Ramos (cell line): ENCODE measurements around the gene PLEKHG1.

ENCODE experiments used
- in situ Hi-C: fragments of 300-500 bp; cut with MboI; formaldehyde crosslinking; loops from one replicate; pipeline ENCODE4 v1.14.3; 2022; ENCODE audit warnings: low sequenced_read_pairs; ENCODE audit not compliant: unreplicated experiment

PLEKHG1 gene

DNA sequence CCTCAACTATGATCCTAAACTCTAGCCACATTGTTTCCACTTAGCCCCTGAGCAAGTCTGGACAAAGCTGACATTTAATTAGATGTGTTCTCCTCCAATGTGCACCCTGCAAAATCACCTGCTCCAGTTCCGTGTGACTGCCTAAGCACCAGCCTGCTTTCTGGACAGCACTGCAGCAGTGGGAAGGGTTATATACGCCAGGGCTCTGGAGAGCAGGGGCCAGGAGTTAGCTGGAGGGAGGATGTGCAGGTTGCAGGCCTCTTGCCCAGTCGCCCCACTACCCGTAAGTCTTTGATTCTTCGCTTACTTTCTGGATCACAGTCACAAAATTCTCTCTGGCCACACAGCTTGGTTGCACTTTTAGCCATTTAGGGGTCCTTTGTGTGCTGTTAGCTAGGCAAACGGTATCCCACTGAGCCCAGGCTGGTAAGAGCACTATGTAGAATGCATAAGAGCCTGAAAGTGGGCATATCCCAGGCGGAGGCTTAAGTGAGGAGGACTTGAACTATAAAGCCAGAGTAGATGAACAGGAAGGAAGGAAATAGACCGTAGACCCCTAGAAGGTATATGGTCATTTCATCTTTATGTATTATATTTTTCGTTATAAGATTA is 10.7 kb upstream of the PLEKHG1 start:
- in situ Hi-C loops = no loop called here

- in situ Hi-C loops = no loop called here
Measured at GRCh38 chr6:150589852-150590251, 9.8 kb upstream of the PLEKHG1 start.

- in situ Hi-C loops = no loop called here
Measured at GRCh38 chr6:150590446-150590845, 9.2 kb upstream of the PLEKHG1 start.

DNA sequence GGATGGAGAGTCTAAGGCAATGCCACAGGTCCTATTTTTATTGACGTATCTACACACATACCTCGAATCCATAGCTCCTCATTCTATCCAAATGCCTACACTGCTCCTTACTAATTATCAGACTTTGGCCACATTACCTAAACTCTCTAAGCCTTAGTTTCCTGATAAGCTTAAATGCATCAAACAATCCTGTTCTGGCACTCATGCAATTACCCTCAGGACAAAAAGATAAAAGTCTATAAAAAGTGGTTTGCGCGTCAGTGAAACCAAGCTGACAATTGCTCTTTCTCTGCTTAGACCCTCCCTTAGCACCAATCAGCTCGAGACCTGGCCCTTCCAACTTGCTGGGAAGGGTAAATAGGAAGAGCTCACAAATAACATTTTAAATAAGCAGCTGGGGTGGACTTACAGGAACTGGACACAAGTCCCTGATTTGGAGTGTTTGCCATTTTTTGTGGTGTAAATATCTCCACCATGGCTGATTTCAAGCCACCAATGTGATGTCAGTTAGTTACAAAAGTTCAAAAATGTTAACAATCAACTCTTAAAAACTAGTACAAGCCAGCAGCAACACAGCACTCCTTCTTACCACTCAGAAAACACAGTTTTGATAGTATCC is 7.2 kb upstream of the PLEKHG1 start:
- in situ Hi-C loops = no loop called here

DNA sequence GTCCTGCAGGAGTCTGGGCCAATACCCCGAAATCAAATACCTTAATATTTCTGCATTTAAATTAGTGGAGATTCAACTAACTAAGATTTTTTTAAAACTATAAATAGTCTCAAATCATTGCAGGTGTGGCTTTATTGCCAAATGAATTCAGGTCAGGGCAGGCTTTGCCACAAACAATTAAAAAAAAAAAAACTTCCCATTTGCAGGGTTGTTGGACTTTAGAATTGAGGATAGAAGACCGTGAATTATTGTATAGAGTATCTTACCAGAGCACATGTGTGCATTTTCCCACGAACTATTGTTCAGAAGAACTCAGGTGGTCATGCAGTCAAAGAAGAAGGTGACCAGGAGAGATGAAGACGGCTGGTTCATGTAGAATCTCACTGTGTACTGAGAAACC is 6.6 kb upstream of the PLEKHG1 start:
- in situ Hi-C loops = no loop called here

DNA sequence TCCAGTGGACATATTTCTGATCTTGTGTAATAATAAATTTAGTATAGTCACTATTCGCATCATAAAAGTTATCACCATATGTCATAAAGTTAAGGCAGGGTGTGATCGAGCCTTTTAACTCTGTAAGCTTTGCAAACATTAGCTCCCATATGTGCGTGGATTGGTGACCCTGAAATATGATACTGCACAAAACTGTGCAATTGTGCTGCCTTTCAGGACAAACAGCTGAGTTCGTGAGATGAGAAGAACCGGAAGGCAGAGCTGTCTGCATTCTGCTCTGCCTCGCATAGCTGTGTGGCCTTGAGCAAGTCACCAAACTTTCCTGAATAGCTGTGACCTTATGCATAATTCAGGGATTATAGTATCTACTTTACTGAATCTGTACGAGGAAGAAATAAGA is 3.2 kb upstream of the PLEKHG1 start:
- in situ Hi-C loops = no loop called here

DNA sequence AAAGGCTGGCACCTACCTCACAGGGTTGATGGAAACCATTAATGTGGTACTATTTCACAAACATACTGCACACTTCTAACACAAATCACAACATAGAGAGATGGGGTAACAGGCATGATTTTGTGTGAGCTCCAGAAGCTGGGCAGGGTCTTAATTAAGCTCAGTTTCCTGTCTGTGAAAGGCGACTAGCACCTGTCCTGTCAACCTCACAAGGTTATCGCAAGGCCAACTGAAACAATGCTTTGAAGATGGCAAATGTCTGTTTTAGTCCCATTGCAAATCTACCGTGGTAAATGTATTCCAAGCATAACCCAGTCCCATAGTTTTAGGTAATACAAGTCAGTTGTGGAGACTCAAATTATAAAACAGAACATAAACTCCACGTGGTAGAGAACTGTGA is 1.3 kb upstream of the PLEKHG1 start:
- in situ Hi-C loops = no loop called here

DNA sequence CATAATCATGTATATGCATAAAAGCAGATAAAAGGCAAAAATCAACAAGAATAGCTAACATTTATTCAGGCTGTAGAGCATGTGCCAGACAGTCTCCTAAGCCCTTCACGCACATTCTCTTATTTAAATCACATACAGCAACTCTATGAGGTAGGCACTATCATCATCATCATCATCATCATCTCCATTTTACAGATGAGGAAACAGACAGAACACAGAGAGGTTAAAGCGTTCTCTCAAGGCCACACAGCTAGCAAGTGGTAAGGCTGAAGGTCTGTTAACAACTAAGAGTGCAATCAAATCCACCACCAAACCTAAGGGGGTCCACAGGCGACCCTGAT is 857 bp upstream of the PLEKHG1 start:
- in situ Hi-C loops = no loop called here

DNA sequence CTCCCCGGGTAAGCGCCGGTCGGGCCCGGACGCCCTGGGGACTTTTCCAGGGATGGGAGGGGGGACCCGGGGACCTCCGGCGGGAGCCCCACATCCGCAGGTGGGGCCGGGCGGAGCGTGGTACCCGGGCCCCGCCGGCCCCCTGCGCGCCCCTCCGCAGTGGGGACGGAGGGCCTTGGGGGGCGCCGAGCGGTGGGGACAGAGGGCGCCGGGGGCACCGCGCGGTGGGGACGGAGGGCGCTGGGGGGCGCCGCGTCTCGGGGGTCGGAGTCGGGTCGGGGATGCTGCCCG is 270 bp downstream of the PLEKHG1 start:
- in situ Hi-C loops = no loop called here

DNA sequence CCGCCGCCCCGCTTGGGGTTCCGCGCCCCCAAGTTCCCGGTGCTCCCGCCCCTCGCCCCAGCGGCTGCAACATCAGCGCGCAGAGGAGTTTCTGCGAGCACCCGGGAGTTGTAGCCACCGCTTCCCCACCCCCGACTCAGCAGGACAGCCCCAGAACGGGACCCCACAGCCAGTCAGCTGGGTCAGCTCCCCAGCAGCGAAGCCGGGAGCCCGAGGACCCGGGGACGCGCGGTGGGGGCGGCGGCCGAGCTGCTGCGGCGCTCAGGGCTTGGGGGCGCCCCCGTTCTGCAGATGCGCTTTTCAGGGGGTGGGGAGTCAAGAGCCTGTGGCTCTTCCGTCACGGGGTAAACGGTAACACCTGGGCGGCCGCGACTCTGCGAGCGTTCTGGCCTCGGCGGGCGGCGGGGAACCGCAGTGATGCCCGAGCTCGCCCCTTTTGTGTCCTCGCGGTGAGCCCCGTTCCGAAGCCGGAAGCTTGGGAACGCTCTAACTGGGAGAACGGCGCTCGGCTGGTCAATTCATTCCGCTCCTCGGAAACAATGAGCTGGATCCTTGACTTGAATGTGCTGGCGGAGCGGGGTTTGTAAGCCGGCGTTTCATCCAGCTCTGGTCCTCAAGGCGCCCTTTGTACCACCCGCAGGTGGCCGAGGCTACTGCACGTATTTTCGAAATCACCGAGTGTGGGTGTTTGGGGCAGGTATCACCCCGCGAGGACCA is 774 bp downstream of the PLEKHG1 start:
- in situ Hi-C loops = no loop called here

- in situ Hi-C loops = no loop called here
Measured at GRCh38 chr6:150601439-150601838, 1.8 kb downstream of the PLEKHG1 start.

DNA sequence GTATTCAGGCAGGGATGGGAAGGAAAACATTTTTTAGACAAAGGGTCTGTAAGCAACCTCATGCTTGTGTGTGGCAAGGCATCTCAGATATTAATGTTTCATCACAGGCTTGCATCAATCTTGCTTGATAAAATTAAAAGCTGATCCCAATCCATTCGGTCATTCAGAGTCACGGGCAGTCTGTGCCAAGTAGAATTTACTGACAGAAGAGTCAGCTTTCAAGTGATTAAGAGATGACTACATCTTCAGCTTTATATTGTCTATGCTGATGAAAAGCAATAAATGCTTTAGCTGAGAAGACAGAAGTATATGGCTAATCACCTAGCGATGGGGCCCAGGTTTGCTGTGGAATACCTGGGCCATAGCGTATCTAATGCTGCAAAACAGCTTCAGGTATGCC is 3.5 kb downstream of the PLEKHG1 start:
- in situ Hi-C loops = no loop called here

- in situ Hi-C loops = no loop called here
Measured at GRCh38 chr6:150604467-150604866, 4.8 kb downstream of the PLEKHG1 start.

GRCh38 chr6:150605333-150605732 is 5.6 kb downstream of the PLEKHG1 start:
- in situ Hi-C loops = no loop called here

GRCh38 chr6:150606168-150606591 is 6.5 kb downstream of the PLEKHG1 start:
- in situ Hi-C loops = no loop called here

DNA sequence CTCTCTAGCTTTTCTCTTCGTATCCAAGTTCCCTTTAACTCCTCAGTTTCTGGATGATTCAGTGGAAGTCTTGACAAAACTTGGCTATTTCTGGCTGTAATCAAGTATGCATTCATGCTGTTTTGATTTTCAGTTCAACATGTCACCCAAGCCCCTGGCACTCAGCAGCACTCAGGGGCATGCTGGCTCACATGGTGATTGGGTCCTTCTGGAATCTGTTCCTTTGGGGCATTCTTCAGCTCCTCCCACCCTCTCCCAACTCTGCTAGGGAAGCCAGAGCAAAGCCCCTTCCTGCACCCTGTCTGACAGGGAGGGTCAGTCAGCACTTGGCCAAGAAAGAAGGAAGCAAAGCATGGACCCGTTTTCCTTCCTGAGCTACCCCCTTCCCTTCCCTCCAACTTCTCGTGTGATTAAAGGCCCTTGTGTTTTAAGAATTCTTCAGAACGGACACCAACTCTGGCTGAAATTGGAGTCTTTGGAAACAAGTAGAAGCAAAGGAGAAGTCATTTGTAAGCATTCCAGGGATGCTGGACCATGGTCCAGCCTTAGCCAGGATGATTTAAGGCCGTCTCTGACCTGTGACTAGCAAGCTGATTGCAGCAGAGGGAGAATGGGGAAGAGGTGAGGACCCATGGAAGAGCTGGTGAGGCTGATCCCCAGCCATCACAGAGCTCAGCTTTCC is 7.1 kb downstream of the PLEKHG1 start:
- in situ Hi-C loops = no loop called here

- in situ Hi-C loops = no loop called here
Measured at GRCh38 chr6:150607329-150607650, 7.6 kb downstream of the PLEKHG1 start.

DNA sequence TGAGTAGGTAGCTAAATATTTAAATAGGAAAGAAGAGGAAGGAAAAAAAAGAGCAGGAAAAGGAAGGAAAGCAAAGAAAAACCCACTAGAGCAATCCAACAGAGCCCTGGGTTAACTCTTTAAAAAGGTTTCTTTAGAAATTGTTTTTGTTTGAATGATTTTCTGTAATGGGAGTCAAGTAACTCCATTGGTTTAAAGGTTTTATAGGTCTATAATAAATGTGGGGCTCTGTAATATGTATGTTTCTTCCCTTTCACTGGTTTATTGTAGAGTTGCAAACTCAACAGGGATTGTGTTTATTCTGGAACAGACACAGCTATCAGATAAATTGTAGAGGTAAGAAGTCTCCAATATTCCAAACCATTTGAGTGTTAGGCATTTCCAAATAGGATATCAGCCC is 10.9 kb downstream of the PLEKHG1 start:
- in situ Hi-C loops = no loop called here

DNA sequence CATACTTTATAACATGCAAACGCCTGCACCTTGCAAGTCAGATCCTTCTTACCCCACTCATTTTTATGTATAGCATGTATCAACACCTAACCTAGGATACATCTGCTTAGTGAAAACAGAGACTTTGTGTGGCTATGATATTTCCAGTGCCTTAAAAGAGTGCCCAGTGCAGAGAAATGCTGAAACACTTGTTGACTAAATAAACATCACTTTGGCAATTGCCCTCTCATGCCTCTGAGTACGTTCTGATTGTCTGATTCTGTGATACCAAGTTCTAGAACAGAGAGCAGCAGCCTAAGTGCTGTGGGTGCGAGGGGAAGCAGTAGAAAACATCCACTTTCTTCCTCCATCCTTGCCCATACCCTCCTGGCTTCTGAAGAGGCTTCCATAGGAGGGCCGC is 13.6 kb downstream of the PLEKHG1 start:
- in situ Hi-C loops = no loop called here

GRCh38 chr6:150615967-150616366 is 16.3 kb downstream of the PLEKHG1 start:
- in situ Hi-C loops = no loop called here

DNA sequence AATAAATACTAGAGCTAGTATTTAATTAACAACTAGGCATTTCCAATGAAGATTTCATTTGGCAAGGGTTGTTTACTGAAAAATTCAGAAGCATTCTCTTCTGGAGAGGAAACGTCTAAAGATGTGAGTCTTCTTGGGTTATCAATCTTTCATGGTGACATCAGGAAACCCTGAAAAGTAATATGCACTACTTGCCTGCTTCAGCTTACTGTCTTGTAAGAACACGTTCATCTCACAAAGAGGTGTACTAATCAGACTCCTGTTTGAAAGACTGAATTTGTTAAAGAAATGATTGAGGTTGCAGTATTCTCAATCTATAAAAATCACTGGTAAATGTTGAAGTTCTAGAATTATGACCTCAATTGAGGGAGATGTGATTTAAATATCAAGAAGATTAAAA is 16.9 kb downstream of the PLEKHG1 start:
- in situ Hi-C loops = no loop called here

GRCh38 chr6:150617062-150617461 is 17.4 kb downstream of the PLEKHG1 start:
- in situ Hi-C loops = no loop called here
